HFF-Myc (cell line): ENCODE measurements around the gene TEX29.

Experiments used
- DNase-seq: peaks from one replicate; pipeline ENCODE4 v3.0.0-alpha.2; 2011; ENCODE audit warnings: low read depth; ENCODE audit errors: extremely low read depth
- H3K4me3 ChIP-seq: replicated peaks from 2 replicates; pipeline ENCODE4 v1.5.1; 2011; ENCODE audit warnings: low read depth, mild to moderate bottlenecking, control low read depth, low read length
- TF ChIP-seq, protein P1 (sequence below): IDR thresholded peaks from 2 replicates; pipeline ENCODE4 v1.5.1; 2012; ENCODE audit warnings: mild to moderate bottlenecking, low read depth, low read length, control low read depth; ENCODE audit errors: missing control alignments

TEX29 gene

GRCh38 chr13:111283457-111283856, 37.0 kb upstream of the TEX29 start:
- DNase-seq = no peak
- H3K4me3 ChIP-seq = no peak overlapping the region
- TF ChIP-seq, protein P1, sequence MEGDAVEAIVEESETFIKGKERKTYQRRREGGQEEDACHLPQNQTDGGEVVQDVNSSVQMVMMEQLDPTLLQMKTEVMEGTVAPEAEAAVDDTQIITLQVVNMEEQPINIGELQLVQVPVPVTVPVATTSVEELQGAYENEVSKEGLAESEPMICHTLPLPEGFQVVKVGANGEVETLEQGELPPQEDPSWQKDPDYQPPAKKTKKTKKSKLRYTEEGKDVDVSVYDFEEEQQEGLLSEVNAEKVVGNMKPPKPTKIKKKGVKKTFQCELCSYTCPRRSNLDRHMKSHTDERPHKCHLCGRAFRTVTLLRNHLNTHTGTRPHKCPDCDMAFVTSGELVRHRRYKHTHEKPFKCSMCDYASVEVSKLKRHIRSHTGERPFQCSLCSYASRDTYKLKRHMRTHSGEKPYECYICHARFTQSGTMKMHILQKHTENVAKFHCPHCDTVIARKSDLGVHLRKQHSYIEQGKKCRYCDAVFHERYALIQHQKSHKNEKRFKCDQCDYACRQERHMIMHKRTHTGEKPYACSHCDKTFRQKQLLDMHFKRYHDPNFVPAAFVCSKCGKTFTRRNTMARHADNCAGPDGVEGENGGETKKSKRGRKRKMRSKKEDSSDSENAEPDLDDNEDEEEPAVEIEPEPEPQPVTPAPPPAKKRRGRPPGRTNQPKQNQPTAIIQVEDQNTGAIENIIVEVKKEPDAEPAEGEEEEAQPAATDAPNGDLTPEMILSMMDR = no peak

DNA sequence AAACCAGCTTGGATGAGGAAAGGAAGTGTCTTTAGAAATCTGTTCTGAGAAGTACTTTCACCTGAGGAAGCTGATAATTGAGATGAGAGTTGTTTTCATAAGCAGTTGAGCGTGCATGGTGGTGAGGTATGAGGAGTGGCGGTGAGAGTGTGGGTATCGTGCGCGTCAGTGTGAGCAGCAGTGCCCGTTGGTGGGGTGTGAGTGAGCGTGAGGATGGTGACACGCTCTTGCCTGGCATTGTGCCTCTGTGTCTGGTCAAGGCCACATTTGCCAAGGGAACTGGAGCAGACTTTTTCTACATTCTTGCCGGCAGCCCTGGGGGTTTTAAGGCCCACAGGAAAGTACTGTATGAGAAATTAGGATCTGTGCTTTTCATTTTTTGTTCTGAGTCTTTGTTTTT, 36.5 kb upstream of the TEX29 start:
- H3K4me3 ChIP-seq = no peak overlapping the region
- TF ChIP-seq, protein P1 = no peak
- DNase-seq = no peak

DNA sequence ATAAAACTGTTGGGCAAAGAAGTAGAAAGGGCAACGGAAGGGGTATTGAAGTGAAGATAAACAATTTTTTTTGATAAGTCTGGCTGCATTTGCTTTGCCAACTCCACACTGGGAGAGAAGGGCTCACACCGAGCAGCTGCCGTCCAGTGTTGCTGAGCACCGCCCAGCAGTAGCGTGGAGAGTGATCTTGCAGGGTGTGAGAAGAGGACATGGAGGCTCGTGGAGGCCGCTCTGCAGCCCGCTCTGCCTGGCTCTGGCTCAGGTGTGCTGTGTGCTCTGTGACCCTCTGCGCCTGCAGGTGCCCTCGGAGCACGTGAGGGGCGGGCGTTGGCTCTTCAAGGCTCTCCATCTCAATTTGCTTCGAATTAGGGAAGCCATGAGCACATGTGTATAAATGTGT, 35.9 kb upstream of the TEX29 start:
- H3K4me3 ChIP-seq = no peak overlapping the region
- no peak for DNase-seq
- TF ChIP-seq, protein P1 = no peak

- no peak overlapping the region for H3K4me3 ChIP-seq
- no peak for DNase-seq
- TF ChIP-seq, protein P1 = no peak
Observed at GRCh38 chr13:111286162-111286561, 34.3 kb upstream of the TEX29 start.

DNA sequence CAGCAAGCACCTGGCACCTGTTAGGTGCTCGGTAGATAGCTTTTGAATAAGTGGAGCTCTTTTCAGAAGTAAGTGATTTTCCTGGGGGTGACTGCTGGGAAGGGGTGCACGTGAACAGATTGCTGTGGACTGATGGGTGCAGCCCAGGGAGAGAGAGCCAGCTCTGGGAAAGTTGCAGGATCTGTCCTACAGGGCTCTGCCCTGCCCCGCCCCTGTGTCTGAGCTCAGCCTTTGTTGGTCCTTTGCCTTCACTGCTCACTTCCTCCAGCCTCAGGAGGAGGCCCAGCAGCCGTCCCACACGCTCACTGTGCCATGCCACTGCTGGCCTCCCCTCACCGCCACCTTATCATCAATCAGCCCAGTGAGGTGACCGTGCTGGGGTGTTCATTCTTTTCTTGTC, 33.7 kb upstream of the TEX29 start:
- TF ChIP-seq, protein P1 = no peak
- no peak for DNase-seq

GRCh38 chr13:111287201-111287600, 33.2 kb upstream of the TEX29 start:
- DNase-seq = no peak
- no peak overlapping the region for H3K4me3 ChIP-seq
- TF ChIP-seq, protein P1 = no peak

More for the DNA sequence above, 33.7 kb upstream of the TEX29 start:
- H3K4me3 ChIP-seq = no peak overlapping the region

DNA sequence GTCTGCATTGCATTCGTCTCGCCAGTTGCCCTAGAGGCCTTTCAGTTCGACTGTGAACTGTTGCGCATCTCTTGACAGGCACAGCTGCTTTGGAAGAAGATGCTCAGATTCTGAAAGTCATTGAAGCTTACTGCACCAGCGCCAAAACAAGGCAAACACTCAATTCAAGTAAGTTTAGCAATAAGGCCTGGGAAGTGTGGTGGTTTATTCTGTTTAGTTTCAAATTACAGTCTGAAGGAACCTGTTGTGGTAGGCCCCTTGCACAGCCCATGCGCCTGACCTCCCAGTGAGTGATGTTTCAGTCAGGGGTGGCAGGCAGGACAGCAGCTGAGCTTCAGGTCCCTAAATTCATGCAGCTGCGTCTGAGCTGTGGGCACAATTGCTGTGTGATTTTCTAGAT, 32.2 kb upstream of the TEX29 start:
- DNase-seq = no peak
- TF ChIP-seq, protein P1 = no peak
- no peak overlapping the region for H3K4me3 ChIP-seq
